Parathyroid adenoma (tissue), 2 donors: ENCODE results near the gene SIGLEC9.

Source experiments
- H2AFZ ChIP-seq: fragments of 300-600 bp; sonication (generic); one replicate; pipeline ENCODE4 v1.7.0; 2017; ENCODE audit warnings: antibody characterized with exemption, mild to moderate bottlenecking
- H3K27ac ChIP-seq: fragments of 300-600 bp; sonication (generic); one replicate; pipeline ENCODE4 v1.7.0; 2017
- H3K27me3 ChIP-seq: fragments of 300-600 bp; sonication (generic); one replicate; pipeline ENCODE4 v1.7.0; 2017; ENCODE audit warnings: low read length; ENCODE audit not compliant: control insufficient read depth, insufficient read depth
- H3K36me3 ChIP-seq: fragments of 300-600 bp; sonication (generic); one replicate; pipeline ENCODE4 v1.7.0; 2017; ENCODE audit warnings: low read length; ENCODE audit not compliant: control insufficient read depth, insufficient read depth
- H3K4me1 ChIP-seq: fragments of 300-600 bp; sonication (generic); one replicate; pipeline ENCODE4 v1.7.0; 2017; ENCODE audit warnings: control low read depth
- H3K4me2 ChIP-seq: fragments of 300-600 bp; sonication (generic); one replicate; pipeline ENCODE4 v1.7.0; 2017; ENCODE audit warnings: low read length
- H3K4me3 ChIP-seq: fragments of 300-600 bp; sonication (generic); one replicate; pipeline ENCODE4 v1.7.0; 2017; ENCODE audit warnings: low read depth, low read length
- H3K79me2 ChIP-seq: fragments of 300-600 bp; sonication (generic); one replicate; pipeline ENCODE4 v1.7.0; 2017; ENCODE audit warnings: control low read depth
- H3K9ac ChIP-seq: fragments of 300-600 bp; sonication (generic); one replicate; pipeline ENCODE4 v1.7.0; 2017; ENCODE audit warnings: mild to moderate bottlenecking
- H3K9me3 ChIP-seq: fragments of 300-600 bp; sonication (generic); one replicate; pipeline ENCODE4 v1.7.0; 2017; ENCODE audit warnings: low read length; ENCODE audit not compliant: control insufficient read depth
- TF ChIP-seq, protein P1 (sequence below): fragments of 300-600 bp; sonication (generic); IDR thresholded peaks from one replicate; pipeline ENCODE4 v1.7.0; 2017; ENCODE audit warnings: antibody characterized with exemption, mild to moderate bottlenecking
- donor health status: primary hyperparathyroidism.

The SIGLEC9 gene

DNA sequence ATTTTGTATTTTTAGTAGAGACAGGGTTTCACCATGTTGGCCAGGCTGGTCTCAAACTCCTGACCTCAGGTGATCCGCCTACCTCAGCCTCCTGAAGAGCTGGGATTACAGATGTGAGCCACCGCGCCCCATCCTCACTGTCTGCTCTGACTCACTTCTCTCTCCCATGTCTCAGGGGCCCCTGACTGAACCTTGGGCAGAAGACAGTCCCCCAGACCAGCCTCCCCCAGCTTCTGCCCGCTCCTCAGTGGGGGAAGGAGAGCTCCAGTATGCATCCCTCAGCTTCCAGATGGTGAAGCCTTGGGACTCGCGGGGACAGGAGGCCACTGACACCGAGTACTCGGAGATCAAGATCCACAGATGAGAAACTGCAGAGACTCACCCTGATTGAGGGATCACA, 5.0 kb downstream of the SIGLEC9 start:
- H3K27me3 ChIP-seq: no peaks in the 10 kb centered on the region
- H3K9ac ChIP-seq: no peak overlapping the region
- H3K36me3 ChIP-seq: no peaks in the 10 kb centered on the region
- peaks cover 62% of the 10 kb centered on the region for H3K4me1 ChIP-seq
- H3K27ac ChIP-seq: peak overlapping the region; percentile 94
- TF ChIP-seq, protein P1, sequence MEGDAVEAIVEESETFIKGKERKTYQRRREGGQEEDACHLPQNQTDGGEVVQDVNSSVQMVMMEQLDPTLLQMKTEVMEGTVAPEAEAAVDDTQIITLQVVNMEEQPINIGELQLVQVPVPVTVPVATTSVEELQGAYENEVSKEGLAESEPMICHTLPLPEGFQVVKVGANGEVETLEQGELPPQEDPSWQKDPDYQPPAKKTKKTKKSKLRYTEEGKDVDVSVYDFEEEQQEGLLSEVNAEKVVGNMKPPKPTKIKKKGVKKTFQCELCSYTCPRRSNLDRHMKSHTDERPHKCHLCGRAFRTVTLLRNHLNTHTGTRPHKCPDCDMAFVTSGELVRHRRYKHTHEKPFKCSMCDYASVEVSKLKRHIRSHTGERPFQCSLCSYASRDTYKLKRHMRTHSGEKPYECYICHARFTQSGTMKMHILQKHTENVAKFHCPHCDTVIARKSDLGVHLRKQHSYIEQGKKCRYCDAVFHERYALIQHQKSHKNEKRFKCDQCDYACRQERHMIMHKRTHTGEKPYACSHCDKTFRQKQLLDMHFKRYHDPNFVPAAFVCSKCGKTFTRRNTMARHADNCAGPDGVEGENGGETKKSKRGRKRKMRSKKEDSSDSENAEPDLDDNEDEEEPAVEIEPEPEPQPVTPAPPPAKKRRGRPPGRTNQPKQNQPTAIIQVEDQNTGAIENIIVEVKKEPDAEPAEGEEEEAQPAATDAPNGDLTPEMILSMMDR: no peak
- peaks cover 11% of the 10 kb centered on the region for H3K79me2 ChIP-seq
- H3K4me3 ChIP-seq: no peak overlapping the region
- H3K4me2 ChIP-seq: no peak overlapping the region
- no peaks in the 10 kb centered on the region for H3K9me3 ChIP-seq
- no peak overlapping the region for H2AFZ ChIP-seq

DNA sequence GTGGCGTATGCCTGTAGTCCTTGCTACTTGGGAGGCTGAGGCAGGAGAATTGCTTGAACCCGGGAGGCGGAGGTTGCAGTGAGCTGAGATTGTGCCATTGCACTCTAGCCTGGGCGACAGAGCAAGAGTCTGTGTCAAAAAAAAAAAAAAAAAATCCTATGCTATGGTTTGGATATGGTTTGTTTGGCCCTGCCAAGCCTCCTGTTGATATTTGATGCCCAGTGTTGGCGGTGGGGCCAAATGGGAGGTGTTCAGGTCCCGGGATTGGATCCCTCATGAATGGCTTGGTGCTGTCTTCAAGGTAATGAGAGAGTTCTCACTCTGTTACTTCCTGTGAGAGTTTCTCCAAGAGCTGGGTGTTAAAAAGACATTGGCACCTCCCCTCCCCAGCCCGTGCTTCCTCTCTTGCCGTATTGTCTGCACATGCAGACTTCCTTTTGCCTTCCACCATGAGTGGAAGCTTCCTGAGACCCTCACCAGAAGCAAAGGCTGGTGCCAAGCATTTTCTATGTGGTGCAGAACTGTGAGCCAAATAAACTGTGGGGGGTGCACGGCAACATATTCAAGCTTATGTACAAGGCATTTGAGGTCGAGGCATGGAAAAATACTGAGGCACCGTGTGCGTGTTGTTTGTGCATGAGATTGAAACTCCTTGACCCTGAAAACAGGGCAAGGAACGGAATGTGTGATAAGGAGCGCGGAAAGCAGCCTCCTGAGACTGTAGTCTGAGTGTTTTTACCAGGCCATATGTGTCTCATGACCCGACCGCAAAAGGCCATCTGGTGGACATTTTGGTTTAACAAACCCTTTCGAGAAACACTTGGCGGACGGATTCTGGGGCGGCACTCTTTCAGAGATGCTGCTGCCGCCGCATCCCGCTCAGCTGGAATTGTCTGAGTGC, 7.3 kb downstream of the SIGLEC9 start:
- no peaks in the 10 kb centered on the region for H3K36me3 ChIP-seq
- no peaks in the 10 kb centered on the region for H3K27me3 ChIP-seq
- H2AFZ ChIP-seq: peak overlapping the region; percentile 77
- H3K4me1 ChIP-seq: peaks cover 53% of the 10 kb centered on the region
- peak overlapping the region; percentile 85 for H3K27ac ChIP-seq
- H3K79me2 ChIP-seq: no peaks in the 10 kb centered on the region
- peak overlapping the region; percentile 31 for H3K4me3 ChIP-seq
- TF ChIP-seq, protein P1: peak; percentile 48
- H3K9me3 ChIP-seq: no peaks in the 10 kb centered on the region
- no peak overlapping the region for H3K9ac ChIP-seq
- peak overlapping the region; percentile 62 for H3K4me2 ChIP-seq

DNA sequence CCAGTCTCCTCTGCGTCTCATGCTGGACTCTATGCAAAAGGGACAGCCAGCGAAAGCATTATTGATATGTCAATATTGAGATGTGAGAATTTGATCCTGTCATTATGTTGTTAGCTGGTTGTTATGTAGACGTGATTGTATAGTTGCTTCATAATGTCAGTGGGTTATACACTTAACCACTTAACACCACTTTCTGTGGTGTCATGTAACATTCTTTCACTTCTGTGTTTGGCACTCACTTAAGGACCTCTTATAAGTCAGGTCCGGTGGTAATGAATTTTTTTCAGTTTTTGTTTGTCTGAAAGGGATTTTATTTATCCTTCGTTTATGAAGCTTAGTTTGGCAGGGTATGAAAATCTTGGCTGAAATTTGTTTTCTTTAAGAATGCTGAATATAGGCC, 10.3 kb downstream of the SIGLEC9 start:
- no peaks in the 10 kb centered on the region for H3K9me3 ChIP-seq
- peaks cover 32% of the 10 kb centered on the region for H3K4me1 ChIP-seq
- H3K4me2 ChIP-seq: no peak overlapping the region
- no peaks in the 10 kb centered on the region for H3K79me2 ChIP-seq
- no peak overlapping the region for H3K9ac ChIP-seq
- no peaks in the 10 kb centered on the region for H3K36me3 ChIP-seq
- no peak overlapping the region for H3K4me3 ChIP-seq
- no peak overlapping the region for H2AFZ ChIP-seq
- peak overlapping the region; percentile 91 for H3K27ac ChIP-seq
- H3K27me3 ChIP-seq: no peaks in the 10 kb centered on the region
- TF ChIP-seq, protein P1: no peak

DNA sequence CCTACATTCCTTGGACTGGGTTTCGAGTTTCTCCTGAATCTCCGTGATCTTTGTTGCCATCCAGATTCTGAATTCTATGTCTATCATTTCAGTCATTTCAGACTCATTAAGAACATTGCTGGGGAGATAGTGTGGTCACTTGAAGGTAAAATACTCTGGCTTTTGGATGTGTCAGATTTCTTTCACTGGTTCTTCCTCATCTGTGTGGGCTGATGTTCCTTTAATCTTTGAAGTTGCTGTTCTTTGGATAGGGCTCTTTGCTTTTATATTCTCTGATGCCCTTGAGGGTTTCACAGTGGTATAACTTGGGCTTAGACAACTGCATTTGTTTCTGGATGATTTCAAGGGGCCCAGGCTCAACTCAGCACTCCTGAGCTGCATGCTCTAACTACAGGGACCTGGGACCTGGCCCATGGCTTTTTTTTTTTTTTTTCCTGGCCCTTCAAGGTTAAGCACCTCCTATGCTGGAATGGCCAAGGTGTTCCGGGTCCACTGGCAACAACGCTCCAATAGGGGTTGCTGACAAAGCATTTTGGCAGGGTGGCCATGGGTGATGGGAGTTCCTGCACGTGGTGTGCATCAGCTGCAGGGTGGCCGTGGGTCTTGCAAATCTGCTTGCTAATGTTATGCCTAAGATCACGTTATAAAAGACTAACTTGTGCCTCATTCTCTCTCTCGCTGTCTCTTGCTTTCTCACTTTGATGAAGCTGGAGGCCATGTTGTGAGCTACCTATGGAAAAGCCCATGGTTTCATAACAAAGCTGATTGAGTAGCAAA, 11.5 kb downstream of the SIGLEC9 start:
- TF ChIP-seq, protein P1: no peak
- no peaks in the 10 kb centered on the region for H3K79me2 ChIP-seq
- peak overlapping the region; percentile 91 for H3K27ac ChIP-seq
- no peak overlapping the region for H3K9ac ChIP-seq
- H3K27me3 ChIP-seq: no peaks in the 10 kb centered on the region
- H3K36me3 ChIP-seq: no peaks in the 10 kb centered on the region
- no peak overlapping the region for H3K4me2 ChIP-seq
- no peaks in the 10 kb centered on the region for H3K9me3 ChIP-seq
- H3K4me1 ChIP-seq: peaks cover 25% of the 10 kb centered on the region
- H3K4me3 ChIP-seq: no peak overlapping the region
- H2AFZ ChIP-seq: peak overlapping the region; percentile 62
